ENCODE data around the gene TAS1R3.

TAS1R3 gene

GRCh38 chr1:1328254-1328653 lies 2.8 kb upstream of the TAS1R3 start:
- no peak overlapping the region for H2AFZ ChIP-seq
- no peaks in the 10 kb centered on the region for H3K36me3 ChIP-seq (ENCODE audit: control insufficient read depth, insufficient read depth, low read length)
- H3K79me2 ChIP-seq: peaks cover 9% of the 10 kb centered on the region
- H3K27me3 ChIP-seq (ENCODE audit: control insufficient read depth, insufficient read depth, low read length): no peaks in the 10 kb centered on the region
- H3K4me1 ChIP-seq: peaks cover 5% of the 10 kb centered on the region
- no peak overlapping the region for H3K9ac ChIP-seq
- H3K9me3 ChIP-seq (ENCODE audit: control insufficient read depth, low read length): no peaks in the 10 kb centered on the region
- H3K4me3 ChIP-seq (ENCODE audit: low read depth, low read length): no peak overlapping the region
- no peak overlapping the region for H3K27ac ChIP-seq
- TF ChIP-seq CTCF (IDR thresholded peaks at IDR 0.05): no peak
- H3K4me2 ChIP-seq (ENCODE audit: low read length): no peak overlapping the region

GRCh38 chr1:1329304-1330210 lies 1.5 kb upstream of the TAS1R3 start:
- H3K27ac ChIP-seq: no peak overlapping the region
- no peaks in the 10 kb centered on the region for H3K27me3 ChIP-seq (ENCODE audit: control insufficient read depth, insufficient read depth, low read length)
- H3K4me2 ChIP-seq (ENCODE audit: low read length): no peak overlapping the region
- no peak overlapping the region for H3K4me3 ChIP-seq (ENCODE audit: low read depth, low read length)
- no peaks in the 10 kb centered on the region for H3K36me3 ChIP-seq (ENCODE audit: control insufficient read depth, insufficient read depth, low read length)
- H3K9ac ChIP-seq: no peak overlapping the region
- H3K79me2 ChIP-seq: peaks cover 2% of the 10 kb centered on the region
- H3K9me3 ChIP-seq (ENCODE audit: control insufficient read depth, low read length): no peaks in the 10 kb centered on the region
- H2AFZ ChIP-seq: no peak overlapping the region
- no peak for TF ChIP-seq CTCF (IDR thresholded peaks at IDR 0.05)
- H3K4me1 ChIP-seq: peaks cover 5% of the 10 kb centered on the region

GRCh38 chr1:1330366-1331067 lies 563 bp upstream of the TAS1R3 start:
- no peaks in the 10 kb centered on the region for H3K36me3 ChIP-seq (ENCODE audit: control insufficient read depth, insufficient read depth, low read length)
- no peaks in the 10 kb centered on the region for H3K27me3 ChIP-seq (ENCODE audit: control insufficient read depth, insufficient read depth, low read length)
- H3K4me3 ChIP-seq (ENCODE audit: low read depth, low read length): no peak overlapping the region
- no peak for TF ChIP-seq CTCF (IDR thresholded peaks at IDR 0.05)
- H3K4me1 ChIP-seq: peaks cover 5% of the 10 kb centered on the region
- no peak overlapping the region for H2AFZ ChIP-seq
- H3K79me2 ChIP-seq: peaks cover 2% of the 10 kb centered on the region
- no peak overlapping the region for H3K9ac ChIP-seq
- H3K9me3 ChIP-seq (ENCODE audit: control insufficient read depth, low read length): no peaks in the 10 kb centered on the region
- no peak overlapping the region for H3K4me2 ChIP-seq (ENCODE audit: low read length)
- H3K27ac ChIP-seq: no peak overlapping the region

- H3K79me2 ChIP-seq: peaks cover 2% of the 10 kb centered on the region
- H3K9me3 ChIP-seq (ENCODE audit: control insufficient read depth, low read length): no peaks in the 10 kb centered on the region
- TF ChIP-seq CTCF (IDR thresholded peaks at IDR 0.05): no peak
- no peak overlapping the region for H3K4me2 ChIP-seq (ENCODE audit: low read length)
- no peak overlapping the region for H3K4me3 ChIP-seq (ENCODE audit: low read depth, low read length)
- H2AFZ ChIP-seq: no peak overlapping the region
- no peaks in the 10 kb centered on the region for H3K36me3 ChIP-seq (ENCODE audit: control insufficient read depth, insufficient read depth, low read length)
- H3K9ac ChIP-seq: no peak overlapping the region
- no peak overlapping the region for H3K27ac ChIP-seq
- H3K4me1 ChIP-seq: no peaks in the 10 kb centered on the region
- no peaks in the 10 kb centered on the region for H3K27me3 ChIP-seq (ENCODE audit: control insufficient read depth, insufficient read depth, low read length)
These were observed 1.1 kb downstream of the TAS1R3 start for GRCh38 chr1:1332031-1332755.

All from parathyroid adenoma (tissue), 2 donors.